HG02623 (cell line): ENCODE measurements around the gene APPBP2.
"Not testable (repeated sequence)": the region's sequence is repeated elsewhere in the genome, so short reads cannot be mapped to it uniquely, and the experiment has no call there.

ENCODE experiments used
- ATAC-seq: cut with Tn5 transposase; IDR thresholded peaks from one replicate; pipeline ENCODE4 v1.9.1; 2021; ENCODE audit warnings: moderate library complexity; ENCODE audit not compliant: unreplicated experiment

APPBP2 gene

DNA sequence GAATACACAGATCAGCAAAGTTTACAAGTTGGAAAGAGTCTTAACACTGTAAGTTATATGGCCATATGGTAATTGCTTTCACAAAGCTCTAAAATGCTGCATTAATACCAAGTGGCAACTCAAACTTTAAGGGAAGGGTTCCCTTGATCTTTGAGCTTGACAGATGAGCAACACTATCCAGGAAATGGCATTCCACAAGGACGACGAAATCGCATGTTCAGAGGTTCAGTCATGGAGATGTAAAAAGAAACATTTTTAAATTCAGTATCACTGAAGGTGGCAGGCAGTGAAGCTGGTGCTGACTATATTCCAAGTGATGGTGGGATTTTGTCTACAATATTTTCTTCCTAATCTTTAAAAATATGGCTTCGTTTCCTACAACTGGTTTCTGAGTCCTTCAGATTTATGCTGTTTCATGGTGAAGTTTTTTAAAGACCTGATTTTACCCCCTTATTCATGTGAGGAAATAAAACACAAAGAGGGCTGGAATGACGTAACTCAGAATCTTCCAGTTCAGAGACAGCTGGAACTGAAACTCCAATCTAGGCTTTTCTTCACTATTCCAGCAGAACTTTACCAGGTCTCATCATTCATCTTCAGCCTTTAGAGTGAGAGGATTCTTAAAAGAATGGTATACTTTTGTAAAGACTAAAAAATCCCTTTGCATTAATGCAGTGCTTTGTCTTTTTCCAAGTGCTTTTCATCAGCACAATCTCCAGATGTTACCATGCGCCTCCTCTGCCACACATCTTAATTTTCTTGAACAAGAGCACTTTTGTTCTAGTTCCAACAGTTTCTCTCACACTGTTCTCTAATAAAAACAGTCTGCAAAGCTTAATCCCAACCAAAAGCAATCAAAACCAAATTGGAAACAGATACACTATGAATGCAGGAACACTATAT, 83.5 kb downstream of the APPBP2 start:
- no peak for ATAC-seq

DNA sequence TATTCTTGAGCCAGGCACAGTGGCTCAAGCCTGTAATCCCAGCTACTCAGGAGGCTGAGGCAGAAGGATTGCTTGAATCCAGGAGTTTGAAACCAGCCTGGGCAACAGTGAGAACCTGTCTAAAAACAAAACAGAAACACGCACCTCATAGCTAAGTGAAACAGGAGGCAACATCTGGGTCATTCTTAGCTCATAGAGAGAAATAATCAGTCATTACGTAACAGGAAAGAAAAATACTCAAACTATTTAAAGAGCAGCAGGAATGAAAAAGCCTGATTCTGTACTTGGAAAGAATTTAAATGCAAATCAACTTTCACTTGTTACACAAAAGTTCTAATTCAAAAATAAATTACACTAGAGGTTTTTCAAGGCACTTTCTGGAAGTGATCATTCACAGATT, 86.5 kb downstream of the APPBP2 start:
- ATAC-seq, result no peak

DNA sequence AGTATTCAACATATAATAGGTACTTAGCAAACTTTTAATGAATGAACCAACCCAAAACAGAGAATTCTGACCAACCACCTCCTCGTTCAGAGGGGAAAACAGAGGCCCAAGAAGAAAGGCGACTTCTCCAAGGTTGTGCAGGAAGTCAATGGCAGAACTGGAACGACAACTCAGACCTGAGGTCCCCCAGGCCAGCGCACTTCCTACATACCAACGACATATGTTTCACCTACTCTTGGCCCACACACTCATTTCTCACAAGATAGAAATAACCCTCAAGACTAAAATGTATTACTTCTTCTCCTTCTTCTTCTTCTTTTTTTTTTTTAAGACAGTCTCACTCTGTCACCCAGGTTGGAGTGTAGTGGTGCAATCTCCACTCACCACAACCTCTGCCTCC, 89.4 kb downstream of the APPBP2 start:
- no peak for ATAC-seq

DNA sequence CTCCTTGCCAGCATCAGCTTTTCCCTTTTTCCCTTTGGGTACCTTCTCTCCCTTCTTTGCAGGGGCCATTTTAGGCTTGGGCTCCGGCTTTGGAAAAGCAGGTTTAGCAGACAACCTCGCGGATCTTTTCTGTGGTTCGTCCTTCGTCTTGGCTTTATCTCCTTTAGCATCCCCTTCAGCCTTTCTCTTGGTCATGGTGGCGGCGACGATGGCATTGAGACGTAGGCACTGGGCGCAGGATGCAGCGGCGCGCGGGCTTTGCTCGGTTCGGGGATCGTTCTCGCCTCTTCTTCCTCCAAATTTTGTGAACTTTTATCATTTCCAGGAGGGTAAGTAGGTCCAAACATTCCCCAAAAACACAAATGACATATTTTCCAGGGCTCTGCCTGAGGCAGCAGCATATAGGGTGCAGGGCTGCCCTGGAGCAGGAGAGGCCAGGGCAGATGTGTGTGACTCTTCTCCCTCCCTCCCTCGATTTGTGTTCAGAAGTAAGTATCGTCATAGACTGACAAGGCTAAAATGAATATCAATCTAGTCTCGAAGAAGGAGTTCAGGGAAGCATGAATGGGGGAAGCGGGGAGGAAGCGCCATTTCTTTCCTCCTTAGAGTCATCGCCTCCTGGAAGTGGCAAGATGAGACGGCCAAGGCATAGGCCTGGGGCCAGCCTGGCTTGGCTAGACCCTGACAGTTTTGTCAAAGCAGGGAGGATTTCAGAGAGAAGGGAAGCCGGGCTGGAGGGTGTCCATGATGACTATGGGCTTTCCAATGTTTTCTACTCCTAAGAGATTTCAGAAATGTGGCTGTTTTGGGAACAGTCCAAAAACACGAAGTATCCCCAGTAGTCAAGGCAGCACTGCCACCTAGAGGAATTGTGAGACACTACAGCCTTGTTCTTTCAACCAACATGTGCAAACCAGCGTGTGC, 90.5 kb downstream of the APPBP2 start:
- ATAC-seq, result no peak

DNA sequence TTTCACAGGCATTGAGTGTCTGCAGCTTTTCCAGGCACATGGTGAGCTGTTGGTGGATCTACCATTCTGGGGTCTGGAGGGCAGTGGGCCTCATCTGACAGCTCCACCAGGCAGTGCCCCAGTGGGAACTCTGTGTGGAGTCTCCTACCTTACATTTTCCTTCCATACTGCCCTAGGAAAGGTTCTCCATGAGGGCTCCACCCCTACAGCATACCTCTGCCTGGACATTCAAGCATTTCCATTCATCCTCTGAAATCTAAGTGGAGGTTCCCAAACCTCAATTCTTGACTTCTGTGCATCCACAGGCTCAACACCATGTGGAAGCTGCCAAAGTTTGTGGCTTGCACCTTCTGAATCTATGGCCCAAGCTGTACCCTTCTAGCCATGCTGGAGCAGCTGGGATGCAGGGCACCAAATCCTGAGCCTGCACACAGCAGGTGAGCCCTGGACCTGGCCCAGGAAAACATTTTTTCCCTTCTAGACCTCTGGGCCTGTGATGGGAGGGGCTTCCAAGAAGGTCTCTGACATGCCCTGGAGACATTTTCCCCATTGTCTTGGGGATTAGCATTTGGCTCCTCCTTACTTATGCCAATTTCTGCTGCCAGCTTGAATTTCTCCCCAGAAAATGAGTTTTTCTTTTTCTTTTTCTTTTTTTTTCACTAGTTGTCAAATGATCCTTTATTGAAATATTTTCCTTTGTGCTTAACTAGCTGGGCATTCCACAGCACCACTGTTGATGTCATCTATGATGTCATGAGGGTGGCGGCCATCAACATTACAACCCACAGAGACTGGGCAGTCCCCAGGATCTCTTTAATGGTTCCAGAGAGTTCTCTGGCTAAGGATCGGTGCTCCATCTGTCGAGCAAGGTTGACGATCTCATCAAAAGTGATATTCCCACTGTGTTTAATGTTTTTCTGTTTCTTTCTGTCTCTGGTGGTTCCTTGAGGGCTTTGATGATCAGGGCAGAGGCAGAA, 92.7 kb downstream of the APPBP2 start:
- ATAC-seq, result not testable (repeated sequence)

DNA sequence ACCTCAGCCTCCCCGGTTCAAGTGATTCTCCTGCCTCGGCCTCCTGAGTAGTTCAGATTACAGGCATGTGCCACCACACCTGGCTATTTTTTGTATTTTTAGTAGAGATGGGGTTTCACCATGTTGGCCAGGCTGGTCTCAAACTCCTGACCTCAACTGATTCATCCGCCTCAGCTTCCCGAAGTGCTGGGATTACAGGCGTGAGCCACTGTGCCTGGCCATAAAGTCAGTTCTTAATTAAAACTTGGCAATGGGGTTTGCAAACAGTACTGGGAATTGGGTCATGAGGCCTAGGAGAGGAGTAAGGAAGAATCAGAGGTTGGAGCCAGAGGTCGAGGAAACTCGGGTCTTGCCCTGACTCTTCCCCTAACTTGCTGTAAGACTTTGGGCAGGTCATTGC, 95.5 kb downstream of the APPBP2 start:
- ATAC-seq, result not testable (repeated sequence)

DNA sequence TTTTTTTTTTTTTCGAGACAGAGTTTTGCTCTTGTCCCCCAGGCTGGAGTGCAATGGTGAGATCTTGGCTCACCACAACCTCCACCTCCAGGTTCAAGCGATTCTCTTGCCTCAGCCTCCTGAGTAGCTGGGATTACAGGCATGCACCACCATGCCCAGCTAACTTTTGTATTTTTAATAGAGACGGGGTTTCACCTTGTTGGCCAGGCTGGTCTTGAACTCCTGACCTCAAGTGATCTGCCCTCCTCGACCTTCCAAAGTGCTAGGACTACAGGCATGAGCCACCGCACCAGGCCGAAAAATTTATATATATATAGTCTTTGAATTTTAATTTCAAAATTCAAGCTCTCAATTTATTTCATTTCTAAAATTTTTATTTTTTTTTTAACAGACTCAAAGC, 97.6 kb downstream of the APPBP2 start:
- not testable (repeated sequence) for ATAC-seq

DNA sequence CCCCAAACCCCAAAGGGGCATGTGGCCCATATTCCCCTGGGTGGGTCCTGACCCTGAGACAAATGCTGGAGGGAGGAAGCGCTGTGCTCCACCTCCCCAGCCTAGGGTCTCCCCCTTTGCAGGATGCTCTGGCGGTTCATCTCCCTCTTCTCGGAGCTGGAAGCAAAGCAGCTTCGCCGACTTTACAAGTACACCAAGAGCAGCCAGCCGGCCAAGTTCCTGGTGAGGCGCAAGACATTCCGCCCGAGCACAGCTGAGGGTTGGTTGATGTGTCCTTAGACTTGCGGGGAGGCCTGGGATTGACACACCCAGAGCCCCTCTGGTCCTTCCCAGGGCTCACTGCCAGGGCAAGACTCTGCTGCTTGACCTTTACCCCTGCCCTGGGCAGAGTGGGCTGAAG, 99.4 kb downstream of the APPBP2 start:
- ATAC-seq, result no peak

DNA sequence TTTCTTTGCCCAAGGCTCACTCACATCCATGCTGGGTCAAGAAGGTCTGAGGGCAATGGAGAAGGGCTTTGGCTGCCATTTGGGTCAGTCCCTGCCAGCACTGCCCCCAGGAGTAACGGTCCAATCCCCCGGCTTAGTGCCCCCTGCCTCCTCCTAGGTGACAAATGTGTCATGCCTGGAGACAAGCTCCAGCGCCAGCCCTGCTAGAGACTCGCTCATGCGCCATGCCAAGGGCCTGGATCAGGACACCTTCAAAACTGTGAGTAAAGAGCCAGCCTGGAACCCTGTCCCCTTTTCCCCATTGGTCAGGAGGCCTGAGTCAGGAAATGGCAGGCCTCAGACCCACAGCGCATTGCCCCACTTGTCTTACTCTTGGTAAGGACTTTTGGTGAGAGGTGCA, 100.4 kb downstream of the APPBP2 start:
- ATAC-seq, result no peak

DNA sequence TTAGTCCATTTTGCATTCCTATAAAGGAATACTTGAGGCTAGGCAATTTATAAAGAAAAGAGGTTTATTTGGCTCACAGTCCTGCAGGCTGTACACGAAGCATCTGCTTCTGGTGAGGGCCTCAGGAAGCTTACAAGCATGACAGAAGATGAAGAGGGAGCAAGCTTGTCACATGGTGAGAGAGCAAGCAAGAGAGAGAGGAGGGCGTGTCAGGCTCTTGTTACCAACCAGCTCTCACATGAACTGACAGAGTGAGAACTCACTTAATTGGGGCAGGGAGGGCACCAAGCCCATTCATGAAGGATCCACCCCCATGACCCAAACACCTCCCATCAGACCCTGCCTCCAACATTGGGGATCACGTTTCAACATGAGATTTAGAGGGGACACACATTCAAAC, 102.2 kb downstream of the APPBP2 start:
- no peak for ATAC-seq

DNA sequence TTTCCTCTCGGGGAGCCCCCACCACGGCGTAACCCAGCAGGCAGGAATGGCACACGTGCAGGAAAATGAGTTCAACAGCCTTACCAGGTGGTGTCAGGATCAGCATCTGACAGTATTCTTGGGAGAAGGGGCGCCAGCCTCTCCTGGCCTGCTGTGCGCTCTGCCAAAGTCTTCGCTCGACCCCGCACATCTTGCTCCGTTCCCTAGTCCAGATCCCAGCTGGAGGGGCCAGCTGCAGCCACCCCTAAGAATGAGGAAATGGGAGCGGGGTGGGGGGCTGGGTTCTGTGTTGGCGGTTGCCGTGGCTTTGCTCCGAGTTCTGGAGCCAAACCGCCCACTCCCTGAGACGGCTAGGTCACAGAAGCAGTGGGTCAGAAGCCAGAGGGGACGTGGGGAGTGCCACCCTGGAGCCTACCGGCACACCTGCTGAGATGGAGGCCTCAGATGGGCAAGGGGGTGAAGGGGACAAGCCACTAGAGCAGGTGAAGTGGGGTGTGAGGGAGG, 103.8 kb downstream of the APPBP2 start, which contains the start of gene CHCT1:
Gene CHCT1, plus strand, starts transcription at position 328 of the 504 bp plus-strand sequence. Its CDS starts 104 bp downstream, at position 432.
- ATAC-seq, result no peak

DNA sequence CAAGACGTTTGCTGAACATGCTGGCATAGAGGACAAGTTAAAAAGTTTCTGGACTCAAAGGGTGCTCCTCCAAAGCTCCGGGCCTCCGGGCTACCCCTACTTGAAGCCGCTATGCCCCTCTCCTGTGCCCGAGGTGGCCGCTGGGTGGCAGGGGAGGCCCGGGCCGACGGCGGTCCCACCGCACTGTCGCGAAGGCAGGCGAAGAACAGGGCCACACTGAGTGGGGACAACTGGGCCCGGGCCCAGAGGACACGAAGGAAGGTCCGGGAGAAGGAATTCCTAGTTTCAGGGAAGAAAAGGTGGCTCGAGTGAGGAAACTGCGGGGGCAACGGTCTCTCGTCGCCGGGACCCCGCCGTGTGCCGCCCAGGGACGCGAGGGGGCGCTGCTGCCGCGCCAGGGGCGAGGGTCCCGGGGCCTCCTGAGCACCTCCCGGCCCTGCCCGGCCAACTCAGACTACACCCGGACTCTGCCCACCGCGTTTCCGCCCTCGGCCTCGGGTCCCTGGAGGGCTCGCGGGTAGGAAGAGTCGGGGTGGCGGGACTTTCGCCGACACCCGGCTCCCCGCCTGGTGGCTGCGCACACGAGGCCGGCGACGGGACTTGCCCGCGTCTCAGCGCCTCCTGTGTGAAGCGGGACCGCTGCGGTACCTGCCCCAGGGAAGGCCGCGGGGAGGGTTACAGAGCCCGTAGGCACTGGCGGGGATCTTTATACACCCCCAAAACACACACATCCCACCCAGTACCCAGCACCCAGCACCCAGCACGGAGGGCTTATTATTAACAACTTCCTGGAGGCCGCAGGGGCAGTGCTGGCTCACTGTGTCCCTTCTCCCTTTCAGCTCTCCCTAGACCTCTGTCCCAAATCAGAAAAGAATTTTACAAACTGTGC, 104.5 kb downstream of the APPBP2 start:
- peak; percentile 88 for ATAC-seq

DNA sequence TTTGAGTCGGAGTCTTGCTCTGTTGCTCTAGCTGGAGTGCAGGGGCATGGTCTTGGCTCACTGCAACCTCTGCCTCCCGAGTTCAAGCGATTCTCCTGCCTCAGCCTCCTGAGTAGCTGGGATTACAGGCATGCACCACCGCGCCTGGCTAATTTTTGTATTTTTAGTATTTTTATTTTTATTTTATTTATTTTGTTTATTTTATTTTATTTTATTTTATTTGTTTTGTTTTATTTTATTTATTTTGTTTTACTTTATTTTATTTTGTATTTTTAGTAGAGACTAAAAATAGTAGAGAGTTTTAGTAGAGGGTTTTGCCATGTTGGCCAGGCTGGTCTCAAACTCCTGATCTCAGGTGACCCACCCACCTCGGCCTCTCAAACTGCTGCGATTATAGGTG, 106.2 kb downstream of the APPBP2 start:
- not testable (repeated sequence) for ATAC-seq

DNA sequence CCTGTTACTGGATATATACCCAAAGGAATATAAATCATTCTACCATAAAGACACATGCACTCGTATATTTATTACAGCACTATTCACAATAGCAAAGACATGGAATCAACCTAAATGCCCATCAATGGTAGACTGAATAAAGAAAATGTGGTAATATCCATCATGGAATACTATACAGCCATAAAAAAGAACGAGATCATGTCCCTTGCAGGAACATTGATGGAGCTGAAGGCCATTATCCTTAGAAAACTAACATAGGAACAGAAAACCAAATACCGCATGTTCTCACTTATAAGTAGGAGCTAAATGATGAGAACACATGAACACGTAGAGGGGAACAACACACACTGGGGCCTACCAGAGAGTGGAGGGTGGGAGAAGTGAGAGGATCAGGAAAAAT, 107.0 kb downstream of the APPBP2 start:
- ATAC-seq, result not testable (repeated sequence)

DNA sequence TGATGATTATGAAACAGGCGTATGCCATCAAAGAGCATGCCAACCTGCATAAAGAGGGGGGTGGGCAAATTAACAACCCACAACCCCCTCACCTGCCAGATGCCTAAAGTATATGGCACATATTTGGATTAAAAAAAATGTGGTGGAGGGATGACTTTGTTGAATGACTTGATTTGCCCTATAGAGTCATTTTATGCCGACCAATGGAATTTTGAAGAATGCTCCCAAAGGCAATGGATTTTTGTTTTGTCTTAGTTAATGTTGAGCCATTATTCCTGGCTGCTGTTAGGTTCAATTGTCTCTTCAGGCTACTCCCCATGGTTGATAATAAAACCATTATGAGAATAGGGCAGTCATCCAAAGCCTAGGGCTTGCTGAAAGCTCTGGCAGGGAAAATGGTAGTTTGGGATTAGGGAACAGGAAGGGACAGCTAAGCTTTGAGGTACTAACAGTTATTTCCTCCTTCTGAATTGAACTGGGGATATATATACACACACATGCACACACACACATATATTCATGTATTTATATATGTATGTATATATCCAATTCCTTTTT, 109.6 kb downstream of the APPBP2 start:
- ATAC-seq, result no peak

DNA sequence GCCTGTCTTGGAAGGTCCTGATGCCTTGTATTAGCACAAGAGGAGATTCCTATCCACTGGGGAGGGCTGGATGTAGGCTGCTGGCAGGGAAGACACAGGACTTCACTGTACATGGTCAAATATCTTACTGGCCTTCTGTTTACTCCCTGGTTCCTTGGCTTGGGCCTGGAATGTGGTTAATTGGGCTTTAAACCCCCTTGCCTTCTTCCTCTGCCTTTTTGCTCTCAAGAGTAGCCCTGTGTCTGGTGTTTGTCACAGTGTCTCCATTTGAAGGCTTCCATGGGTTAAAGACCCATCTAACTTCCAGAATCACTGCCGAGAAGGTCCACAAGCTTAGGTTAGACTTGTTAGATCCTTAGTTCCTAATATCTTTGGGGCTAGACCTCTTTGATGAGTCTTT, 110.9 kb downstream of the APPBP2 start:
- ATAC-seq, result no peak

DNA sequence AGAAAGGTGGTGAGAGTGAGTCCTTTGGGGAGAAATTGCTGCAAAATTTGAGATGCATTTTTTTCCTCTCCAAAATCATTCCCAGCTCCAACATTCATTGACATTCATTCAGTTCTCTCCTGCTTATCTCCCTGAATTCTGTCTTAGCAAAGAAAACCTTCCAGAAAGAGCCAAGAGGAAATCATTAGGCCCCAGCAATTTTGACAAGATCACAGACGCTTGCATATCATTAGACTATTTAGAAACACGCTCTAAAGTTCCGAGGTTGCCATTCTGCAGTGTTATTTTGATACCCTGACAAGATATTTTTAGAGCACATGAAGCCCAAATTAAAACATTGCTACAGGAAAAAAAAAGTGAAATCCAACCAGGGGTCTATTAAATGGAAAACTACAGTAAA, 113.3 kb downstream of the APPBP2 start:
- no peak for ATAC-seq

DNA sequence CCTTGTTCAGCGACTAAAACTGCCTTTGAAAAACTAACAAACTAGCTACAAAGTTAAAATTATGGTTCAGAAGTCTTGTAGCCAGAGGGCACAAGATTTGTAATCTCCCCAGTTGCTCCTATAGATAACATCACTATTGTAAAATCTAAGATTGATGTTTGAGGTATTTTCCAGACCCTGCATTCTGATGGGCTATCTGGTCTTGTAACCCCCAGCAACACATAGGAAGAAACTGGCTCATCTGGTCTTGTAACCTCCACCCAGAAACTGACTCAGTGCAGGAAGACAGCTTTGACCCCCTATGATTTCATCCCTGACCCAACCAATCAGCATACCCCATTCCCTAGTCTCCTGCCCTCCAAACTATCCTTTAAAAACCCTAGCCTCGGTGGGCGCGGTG, 116.0 kb downstream of the APPBP2 start:
- no peak for ATAC-seq

DNA sequence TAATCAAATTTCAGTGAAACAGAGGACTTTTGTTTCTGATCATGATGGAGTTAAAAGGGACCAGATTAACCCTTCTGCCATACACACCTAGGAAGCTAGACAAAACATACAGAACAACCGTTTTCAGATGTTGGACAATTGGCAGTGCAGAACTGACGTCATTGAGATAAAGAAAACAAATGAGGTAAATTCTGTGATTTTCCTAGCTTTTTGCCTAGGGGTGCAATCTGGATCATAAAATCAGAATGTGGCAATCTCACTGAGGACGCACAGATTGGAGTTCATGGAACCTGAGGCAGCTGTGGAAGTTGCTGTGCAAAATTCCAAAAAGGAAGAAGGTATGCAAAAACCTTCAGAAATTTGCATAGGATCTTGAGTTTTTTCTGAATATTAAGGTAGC, 119.2 kb downstream of the APPBP2 start:
- ATAC-seq, result no peak
